GM19467 (cell line): ENCODE measurements around the gene SOBP.
"Not testable (repeated sequence)": the region's sequence is repeated elsewhere in the genome, so short reads cannot be mapped to it uniquely, and the experiment has no call there.

Source experiments
- ATAC-seq: cut with Tn5 transposase; IDR thresholded peaks from one replicate; pipeline ENCODE4 v1.9.1; 2021; ENCODE audit warnings: mild to moderate bottlenecking, moderate library complexity; ENCODE audit not compliant: unreplicated experiment

Gene SOBP

DNA sequence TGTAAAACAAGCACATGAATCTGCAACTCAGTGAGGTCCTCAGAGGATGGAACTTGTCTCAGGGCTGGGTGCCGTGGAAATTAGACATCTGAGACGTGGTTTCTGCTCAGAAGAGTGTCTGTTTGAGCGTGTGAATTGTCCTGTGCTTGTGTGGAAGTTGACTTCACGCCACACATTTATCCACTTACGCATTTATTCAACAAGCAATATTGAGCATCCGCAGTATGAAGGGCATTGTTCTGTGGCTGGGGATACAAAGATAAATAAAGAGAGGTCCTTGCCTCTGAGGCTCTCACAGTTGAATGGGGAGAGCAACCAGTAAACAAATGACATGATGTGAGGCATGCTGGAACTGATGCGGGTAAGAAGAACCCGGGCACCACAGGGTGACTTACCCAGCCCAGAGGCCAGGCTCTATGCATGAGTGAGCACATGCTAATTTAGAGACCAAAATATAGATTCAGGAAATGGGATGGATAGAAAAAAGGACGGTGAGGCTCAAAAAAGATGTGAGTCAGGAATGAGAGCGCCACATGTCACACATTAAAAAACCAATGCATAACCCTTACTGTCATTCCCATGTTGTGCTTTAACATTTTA, 60.4 kb downstream of the SOBP start:
- ATAC-seq: no peak

DNA sequence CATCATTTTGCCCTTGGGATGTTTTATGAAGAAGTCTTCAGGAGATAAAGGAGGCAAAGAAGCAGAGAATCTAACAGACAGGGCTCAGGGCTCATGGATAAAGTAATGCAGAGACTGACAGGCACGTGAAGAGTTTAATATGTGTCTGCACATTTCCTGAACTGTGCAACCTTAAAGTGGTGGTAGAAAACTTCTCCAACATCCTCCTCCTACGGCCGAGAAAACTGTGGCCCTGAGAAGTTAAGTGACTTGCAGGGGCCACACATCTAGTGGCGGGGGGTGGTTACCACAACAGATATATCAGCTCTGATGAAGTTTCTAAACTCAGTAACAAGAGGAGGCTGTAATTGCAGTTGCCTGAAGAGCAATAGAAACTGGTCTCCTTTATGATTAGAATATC, 61.0 kb downstream of the SOBP start:
- no peak for ATAC-seq

DNA sequence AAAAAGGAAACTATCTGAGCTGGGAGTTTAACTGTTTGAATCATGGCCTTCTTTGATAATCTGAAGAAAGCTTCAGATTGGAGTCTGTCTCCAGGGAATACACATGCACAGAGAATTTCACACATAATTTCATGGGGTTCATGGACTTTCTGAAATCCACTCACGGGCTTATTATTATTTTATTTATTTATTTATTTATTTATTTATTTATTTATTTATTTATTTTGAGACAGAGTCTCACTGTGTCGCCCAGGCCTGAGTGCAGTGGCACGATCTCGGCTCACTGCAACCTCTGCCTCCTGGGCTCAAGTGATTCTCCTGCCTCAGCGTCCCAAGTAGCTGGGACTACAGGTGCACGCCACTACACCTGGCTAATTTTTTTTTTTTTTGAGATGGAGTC, 63.2 kb downstream of the SOBP start:
- not testable (repeated sequence) for ATAC-seq

DNA sequence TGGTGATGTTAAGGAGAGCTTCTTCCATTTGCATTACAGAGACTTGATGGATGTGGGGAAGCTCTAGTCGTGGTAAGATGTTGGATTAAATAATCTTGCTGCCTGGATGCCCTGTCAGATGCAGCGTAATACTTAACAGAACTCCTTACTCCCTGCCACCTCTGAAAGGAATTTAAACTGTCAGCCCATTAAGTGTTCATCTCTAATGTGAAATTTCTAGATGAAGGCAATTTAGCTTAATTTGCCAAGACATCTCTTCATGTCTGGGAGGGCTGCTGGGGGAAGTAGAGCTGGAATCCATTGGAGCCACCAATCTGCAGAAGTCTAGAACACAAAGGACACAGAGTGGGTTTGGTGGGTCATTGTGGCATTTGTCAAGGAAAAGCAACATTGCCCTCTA, 64.4 kb downstream of the SOBP start:
- no peak for ATAC-seq

DNA sequence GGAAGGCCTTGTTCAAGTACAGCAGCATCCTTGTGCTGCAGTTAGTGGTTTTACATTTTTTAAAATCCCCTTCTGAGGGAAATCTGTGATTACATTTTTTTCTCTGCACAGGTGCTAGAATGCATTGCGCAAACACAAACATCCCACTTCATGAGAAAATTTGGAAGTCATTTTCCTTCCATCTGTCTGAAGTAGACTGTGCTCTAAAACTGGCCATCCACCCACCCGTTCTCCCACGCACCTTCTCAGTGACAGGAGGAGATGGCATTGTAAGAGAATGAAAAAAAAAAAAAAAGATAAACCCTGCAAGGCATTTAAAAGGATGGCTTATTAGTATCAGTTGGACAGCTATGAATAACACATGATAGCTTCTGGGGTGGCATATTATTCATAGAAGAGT, 65.0 kb downstream of the SOBP start:
- no peak for ATAC-seq

DNA sequence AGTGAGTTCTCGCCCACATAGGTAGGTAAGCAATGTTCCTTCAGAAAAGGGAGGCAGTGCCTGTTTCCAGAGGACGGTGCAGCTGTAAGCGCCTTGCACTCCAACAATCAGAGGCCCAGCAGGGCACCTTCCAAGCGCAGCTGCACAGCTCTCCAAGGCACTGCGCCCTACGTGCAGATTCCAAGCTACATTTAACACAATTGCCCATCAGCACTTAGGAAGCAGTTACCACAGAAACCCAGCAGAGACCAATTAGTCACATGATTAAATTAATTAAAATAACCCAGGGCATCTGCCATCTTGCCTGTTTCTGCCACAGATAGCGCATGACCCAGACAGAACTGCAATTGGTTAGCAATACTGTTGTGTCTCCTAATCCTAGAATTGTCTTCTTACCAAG, 65.5 kb downstream of the SOBP start:
- no peak for ATAC-seq

DNA sequence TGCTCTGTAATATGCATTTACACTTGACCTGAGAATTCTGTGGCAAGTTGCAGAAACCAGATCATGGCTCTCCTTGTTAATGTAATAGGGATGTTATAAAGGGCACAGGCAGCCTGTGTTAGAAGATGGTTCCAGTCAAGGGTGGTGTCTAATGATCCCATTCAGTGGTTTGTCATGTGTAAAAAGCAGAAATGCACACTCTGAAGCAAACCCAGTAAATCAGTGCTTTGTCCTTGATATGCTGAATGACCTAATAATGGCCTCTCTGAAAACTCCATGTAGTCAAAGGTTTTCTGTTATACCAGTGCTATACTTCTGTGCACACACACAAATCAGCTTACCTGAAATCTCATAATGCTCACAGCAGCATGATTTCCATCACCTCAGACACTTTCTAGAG, 66.2 kb downstream of the SOBP start:
- no peak for ATAC-seq

DNA sequence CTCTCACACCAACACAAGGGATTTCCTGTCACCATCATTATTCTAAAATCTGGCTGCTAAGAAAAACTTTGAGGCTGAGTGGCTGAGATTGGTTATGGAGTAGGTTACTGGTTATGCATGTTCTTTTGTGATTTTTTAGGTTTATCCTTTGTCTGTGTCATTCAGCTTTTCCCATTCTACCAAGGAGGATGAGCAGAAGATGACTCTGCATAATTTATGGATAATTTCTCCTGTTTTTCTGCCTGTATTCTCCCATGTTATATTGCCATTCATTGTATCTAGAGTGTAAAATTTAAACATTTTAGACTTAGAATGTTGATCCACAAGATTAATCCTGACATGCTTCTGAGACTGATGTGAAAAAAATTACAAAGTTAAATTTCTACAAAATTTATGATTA, 67.8 kb downstream of the SOBP start:
- ATAC-seq: no peak

DNA sequence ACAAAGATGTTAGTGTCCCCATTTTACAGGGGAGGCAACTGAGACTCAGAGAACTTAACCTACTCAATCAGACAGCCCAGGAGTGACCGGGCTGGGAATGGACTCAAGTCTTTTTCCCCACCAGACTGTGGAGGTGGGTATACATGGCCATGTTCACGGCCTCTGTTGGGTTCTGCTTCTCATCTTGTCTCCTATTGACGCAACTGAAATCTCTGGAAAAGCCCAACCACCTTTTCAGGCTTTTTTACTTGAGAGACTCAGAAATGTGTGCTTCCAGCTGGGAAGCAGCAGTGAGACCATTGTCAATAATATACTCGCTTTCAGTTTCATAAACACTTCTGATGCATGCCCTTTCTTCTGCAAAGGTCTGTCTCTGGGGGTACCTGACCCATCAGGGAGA, 70.7 kb downstream of the SOBP start:
- ATAC-seq: no peak

DNA sequence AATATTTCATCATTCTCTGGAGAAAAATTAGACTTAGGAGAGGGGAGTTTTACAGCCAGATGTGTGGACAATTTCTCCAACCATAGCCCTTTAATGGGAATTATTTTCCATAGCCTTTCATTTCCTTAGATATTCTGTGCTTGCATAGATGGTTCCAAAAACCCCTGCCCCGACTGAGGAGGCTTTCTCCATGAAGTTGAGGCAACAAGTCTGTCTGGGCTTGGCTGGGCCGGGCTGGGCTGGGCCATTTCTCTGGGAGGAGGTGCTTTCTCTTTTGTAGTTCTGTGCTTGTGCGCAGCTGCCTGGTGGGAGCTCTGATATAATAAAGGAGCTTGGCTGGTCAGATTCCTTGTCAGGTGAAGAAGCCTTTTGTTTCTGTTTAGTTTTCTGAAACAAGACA, 71.4 kb downstream of the SOBP start:
- ATAC-seq: no peak

DNA sequence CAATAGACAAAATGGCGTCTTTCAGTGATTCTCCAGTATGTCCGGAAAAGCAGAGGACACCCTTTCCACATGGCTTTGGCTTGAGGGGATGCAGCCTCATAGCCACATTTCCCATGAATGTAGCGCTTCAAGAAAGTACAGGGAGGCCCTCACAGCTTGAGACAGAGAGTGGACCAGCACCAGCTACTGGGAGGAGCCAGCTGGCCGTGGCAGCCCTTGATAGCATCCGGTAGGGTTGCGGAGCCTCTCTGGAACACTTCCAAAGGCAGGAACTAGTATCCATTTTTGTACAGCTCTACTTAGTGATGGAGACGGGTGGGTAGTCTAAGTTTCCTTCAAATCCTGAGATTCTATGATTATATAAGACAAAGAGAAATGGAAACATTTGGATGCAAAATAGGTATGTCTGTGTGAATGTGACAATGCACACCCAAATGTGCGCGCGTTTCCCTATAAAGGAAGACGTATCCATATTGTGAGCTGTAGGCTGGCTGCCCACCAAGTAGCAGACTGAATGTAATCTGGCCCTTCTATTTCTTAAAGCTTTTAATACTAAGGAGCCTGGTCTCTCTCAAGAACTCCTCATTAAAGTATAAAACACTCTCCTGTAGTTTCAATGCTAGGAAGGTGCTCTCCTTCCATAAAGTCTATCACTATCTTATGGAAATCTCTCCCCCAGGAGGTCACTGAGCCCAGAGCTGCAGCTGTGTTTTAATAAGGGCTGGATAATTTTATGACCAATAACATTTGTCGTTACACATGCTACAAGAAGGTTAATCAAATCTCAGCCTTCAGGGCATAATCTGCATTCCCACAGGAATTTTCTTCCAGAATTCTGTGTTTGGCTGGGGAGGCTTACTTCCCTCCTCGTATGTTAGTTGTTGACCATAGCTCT, 74.0 kb downstream of the SOBP start:
- ATAC-seq: no peak

DNA sequence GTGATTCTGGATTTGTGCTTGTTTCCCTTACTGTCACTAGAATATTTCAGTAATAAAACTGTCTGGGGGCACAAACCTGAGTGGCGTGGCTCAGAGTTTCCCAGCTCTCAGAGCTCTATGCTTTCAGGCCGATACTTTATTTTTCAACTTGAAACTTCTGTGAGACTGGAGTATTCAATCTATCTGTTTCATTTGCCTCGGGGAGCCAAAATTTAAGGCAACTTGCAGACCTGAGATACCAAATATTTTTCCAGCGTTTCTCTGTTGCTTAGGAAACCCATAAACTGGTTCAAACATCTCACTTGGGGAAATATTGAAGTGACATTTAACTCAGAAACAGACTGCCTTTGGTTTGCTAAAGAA, 74.7 kb downstream of the SOBP start:
- ATAC-seq: no peak

DNA sequence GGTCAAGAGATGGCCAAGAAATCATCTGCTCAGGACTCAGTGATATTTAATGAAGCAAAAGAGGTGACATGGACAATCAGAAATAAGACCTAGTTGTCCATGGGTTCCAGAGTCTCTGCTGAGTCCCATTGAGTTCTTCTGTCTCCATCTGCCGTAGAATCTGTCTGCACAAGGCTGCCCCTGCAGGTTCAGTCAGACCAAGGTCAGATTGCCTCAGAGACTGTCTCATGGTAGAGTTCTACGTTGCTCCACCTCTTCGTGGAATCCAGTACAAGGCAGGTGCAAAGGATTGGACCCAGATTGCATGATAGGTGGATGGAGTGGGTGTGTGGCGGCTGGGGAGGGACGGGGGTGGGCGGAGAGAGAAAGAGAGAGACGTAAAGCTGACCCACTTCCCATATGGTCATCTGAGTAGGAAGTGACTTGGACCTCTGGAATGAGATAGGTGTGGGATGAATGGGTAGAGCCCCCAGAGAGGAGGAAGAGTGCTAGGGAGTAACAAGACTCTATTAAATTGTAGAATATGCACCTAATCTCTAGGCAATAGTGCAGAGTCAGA, 75.3 kb downstream of the SOBP start:
- ATAC-seq: no peak

DNA sequence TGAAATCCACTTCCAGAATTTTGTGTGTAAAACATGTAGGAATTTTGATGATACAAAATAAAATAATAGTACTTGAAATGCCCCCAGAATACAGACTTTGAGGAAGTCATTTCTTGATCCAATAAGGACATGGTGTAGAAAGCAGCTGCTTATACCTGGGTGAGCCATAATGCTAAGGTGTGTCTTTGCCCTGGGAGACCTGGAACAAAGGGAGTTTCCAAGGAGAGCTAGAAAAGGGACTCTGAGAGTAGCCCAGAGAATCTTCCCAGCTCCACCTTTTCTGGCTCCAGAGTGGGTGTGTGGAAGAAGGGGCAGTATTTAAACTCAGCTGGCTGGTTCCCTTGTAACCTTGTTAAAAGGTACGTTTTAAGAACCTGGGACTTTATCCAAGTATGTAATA, 77.7 kb downstream of the SOBP start:
- ATAC-seq: no peak

DNA sequence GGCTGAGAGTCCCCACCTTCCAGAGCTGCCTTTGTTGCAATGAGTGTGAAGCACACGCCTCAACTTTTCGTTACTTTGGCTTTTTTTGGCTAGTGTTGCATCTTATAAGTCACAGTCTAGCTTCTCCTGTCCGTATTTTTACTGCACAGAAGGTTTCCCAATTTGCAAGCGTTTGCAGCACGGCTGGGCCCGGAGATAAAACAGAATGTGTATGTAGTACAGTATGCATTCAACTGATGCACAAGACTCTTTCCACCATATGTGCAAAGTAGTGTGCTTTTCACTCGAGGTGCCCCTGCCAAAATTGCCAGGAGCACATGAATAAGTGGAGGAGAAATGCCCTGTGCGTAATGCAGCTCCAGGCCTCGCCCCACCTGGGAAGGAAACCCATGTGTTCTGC, 79.6 kb downstream of the SOBP start:
- ATAC-seq: no peak

DNA sequence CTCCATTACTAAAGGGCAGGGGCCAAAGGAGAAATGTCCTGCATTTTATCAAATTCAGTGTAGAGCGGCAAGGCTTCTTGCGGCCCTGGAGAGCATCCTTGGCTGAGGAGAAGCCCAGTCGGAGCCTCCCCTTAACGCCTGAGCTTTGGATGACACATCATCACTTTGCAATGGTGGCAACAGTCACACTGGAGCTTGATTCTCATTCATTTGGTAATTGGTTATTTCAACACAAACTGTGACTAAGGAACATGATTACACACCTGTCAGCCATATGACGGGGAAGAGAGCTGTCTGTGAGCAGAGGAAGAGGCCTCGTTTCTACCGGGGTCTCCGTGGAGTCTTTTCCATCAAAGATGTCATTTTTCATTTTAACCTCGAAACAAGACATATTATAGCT, 81.4 kb downstream of the SOBP start:
- no peak for ATAC-seq

DNA sequence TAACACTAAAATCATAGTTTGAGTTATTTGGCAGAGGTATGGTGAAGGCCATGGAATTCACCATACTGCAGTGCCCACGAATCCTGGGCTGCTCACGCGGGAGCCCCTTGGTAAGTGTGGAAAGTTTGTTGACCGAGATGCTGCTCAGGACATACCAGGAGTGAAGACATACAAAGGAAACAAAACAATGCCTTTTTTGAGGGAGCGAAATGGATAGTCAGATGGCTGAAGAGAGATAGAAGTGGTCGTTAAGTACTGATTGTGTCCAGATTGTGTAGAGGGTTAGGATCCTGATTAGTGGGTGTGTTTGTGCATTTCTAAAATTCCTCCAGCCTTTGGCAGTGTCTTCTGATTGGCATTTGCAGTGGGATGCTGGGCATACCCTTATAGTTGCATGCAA, 83.0 kb downstream of the SOBP start:
- ATAC-seq: no peak

DNA sequence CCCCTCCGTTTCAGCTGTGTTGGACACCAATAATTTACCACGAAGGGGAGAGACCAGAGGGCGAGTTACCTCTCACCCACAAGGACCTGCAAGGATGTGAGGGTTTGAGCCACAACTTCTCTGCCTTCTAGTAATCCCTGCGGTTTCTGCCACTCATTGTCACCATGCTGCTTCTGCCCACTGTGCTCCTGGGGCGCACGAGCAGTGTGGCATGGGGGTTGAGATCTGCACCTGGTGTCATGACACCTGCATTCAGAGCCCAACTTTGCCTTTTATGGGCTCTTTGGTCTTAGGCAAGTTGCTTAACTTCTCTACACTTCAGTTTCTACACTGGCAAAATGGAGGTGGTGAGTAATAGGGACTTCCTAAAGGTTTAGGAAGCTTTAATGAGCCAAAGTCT, 84.9 kb downstream of the SOBP start:
- no peak for ATAC-seq

DNA sequence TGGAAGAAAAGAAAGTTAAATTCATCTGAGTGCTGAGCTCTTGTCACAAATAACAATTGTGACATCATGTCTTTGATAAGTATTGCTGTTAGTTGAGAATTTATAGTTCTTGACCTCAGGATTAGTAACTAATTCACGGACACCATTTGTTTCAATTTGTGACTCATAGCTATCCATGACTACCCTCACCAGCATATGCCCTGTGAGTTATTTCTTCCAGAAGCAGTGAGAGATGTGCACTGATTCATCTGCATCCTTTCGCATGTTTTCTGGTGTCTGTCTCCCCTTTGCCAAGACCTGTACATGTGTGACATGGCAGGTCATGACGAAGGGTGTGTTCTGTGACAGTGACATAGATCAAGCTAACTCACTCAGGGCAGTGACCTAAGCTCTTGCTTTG, 86.9 kb downstream of the SOBP start:
- ATAC-seq: no peak

DNA sequence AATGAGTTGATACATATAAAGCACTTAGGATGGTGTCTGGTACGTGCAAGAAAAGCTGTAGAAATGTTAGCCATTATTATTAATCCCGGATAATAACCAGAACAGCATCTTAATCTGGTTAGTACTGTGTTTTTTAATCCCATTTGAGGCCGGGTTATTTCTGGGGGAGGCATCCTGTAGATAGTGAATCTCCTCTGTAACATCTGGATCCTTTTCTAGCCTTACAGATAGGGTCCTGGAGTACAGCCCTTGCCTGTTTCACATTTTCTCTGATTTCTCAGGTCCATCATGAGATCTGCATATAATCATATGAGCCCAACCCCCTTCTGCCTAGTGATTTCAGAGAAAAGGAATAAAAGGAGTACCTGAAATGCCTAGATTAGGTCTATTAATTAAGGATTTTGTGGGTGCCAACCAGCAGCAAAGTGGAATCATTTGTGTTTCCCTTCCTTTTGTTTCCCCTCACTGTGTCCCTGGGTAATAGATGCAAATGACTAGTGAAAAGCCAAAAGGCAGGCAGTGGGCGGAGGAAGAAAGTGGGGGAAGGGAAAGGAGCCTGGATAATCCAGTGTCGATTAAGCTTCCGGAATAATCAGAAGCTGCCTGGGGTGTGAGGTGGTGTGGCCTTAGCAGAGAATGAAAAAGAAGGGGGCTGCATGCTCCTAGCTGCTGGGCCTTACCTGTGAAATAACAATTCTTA, 88.9 kb downstream of the SOBP start:
- no peak for ATAC-seq

DNA sequence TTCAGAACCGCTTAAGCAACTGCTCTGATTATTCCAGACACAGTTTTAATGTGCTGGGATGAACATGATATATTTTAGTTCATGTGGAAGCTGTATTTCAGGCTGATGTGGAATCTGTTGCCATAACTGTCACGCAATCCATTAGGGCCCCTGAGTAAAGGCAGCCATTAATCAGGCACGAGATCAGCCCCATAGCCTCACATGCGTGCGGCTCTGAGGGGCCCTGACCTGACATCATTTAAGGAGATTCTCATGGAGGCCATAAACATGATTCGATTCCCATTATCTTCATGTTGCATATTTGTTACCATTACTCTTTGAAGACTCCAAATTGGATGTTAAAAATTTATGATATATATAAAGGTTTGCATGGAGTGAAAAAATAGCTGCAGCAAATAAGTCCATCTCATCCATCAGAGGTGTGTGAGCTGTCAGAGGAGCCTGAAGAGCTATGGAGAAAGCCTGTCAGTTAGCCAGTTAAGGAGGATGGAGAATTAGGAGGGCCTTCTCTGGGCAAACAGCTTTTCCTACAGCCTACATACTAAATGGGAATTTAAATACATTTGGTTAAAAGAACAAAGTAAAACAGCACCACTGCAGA, 89.6 kb downstream of the SOBP start:
- ATAC-seq: no peak
